ENCODE results near the gene DPP6.

GRCh38 chr7:154853727-154854095 is 801.5 kb downstream of the DPP6 start:
- TF ChIP-seq POLR2AphosphoS5 (IDR thresholded peaks at IDR 0.05; ENCODE audit: borderline replicate concordance, low read depth, low read length) (no peak), EZH2 (IDR thresholded peaks at IDR 0.05) (no peak)
